Measurements from ENCODE around the gene LRRC58. TPM values are rescaled to one million over a fixed set of nuclear protein-coding genes. Genes with fewer than 3 reads are reported as not detected.

Gene LRRC58
- total and polyA plus RNA-seq, 2 of the 13 experiments (the other 11 are each of a cell fraction or from before 2014, with no cell fraction given): 9.7 to 17.3 TPM

DNA sequence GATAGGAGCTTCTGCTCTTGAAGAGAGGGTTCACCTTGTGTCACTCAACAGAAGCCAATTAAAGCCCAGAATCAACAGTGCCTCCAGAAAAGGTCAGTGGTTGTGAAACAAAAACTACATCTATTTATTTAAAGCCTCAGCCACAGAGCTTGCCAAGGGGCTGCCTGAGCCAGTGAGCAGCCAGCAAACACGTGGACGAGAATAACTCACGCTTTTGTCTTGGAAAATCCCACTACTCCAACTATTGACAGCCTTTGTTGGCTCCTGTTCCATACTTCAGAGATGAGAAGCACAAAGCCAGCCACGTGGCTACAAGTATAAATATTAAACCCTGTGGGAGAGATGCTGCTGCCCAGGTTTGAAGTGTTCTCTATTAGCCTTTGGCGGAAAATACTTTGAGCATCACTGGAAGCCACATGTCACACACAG, 74.4 kb downstream of the LRRC58 start (continued):
- TF ChIP-seq PCBP2 (optimal IDR thresholded peaks at IDR 0.05; ENCODE audit: low read depth, low read length, poor library complexity, severe bottlenecking): no peak
- no peak for TF ChIP-seq ZBTB7A (CRISPR knock-in tag; IDR thresholded peaks at IDR 0.05)
- TF ChIP-seq, protein P1, sequence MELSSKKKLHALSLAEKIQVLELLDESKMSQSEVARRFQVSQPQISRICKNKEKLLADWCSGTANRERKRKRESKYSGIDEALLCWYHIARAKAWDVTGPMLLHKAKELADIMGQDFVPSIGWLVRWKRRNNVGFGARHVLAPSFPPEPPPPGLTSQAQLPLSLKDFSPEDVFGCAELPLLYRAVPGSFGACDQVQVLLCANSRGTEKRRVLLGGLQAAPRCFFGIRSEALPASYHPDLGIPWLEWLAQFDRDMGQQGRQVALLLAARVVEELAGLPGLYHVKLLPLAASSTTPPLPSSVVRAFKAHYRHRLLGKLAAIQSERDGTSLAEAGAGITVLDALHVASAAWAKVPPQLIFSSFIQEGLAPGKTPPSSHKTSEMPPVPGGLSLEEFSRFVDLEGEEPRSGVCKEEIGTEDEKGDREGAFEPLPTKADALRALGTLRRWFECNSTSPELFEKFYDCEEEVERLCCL (CRISPR knock-in tag; IDR thresholded peaks at IDR 0.05; ENCODE audit: borderline replicate concordance): no peak
- TF ChIP-seq, protein P2, sequence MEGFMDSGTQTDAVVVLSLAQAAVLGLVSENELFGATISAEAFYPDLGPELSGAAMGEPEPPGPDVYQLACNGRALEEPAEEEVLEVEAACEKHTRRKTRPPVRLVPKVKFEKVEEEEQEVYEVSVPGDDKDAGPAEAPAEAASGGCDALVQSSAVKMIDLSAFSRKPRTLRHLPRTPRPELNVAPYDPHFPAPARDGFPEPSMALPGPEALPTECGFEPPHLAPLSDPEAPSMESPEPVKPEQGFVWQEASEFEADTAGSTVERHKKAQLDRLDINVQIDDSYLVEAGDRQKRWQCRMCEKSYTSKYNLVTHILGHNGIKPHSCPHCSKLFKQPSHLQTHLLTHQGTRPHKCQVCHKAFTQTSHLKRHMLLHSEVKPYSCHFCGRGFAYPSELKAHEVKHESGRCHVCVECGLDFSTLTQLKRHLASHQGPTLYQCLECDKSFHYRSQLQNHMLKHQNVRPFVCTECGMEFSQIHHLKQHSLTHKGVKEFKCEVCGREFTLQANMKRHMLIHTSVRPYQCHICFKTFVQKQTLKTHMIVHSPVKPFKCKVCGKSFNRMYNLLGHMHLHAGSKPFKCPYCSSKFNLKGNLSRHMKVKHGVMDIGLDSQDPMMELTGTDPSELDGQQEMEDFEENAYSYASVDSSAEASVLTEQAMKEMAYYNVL (CRISPR knock-in tag; IDR thresholded peaks at IDR 0.05; ENCODE audit: borderline replicate concordance): no peak; the same call in 1 of the 2 replicates
- no peak for TF ChIP-seq KDM5A (IDR thresholded peaks at IDR 0.05; ENCODE audit: borderline replicate concordance, low read length)
- TF ChIP-seq FOXC1 (CRISPR knock-in tag; IDR thresholded peaks at IDR 0.05; ENCODE audit: borderline replicate concordance): peak; percentile 55; the same call in 1 of the 2 replicates
- no peak for TF ChIP-seq HNRNPL (IDR thresholded peaks at IDR 0.05; ENCODE audit: low read depth, low read length)
- TF ChIP-seq, protein P3, sequence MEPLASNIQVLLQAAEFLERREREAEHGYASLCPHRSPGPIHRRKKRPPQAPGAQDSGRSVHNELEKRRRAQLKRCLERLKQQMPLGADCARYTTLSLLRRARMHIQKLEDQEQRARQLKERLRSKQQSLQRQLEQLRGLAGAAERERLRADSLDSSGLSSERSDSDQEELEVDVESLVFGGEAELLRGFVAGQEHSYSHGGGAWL (CRISPR knock-in tag; IDR thresholded peaks at IDR 0.05): 0 out of 2 replicates have a peak, but pooled peaks have one; percentile 45
- TF ChIP-seq, protein P4, sequence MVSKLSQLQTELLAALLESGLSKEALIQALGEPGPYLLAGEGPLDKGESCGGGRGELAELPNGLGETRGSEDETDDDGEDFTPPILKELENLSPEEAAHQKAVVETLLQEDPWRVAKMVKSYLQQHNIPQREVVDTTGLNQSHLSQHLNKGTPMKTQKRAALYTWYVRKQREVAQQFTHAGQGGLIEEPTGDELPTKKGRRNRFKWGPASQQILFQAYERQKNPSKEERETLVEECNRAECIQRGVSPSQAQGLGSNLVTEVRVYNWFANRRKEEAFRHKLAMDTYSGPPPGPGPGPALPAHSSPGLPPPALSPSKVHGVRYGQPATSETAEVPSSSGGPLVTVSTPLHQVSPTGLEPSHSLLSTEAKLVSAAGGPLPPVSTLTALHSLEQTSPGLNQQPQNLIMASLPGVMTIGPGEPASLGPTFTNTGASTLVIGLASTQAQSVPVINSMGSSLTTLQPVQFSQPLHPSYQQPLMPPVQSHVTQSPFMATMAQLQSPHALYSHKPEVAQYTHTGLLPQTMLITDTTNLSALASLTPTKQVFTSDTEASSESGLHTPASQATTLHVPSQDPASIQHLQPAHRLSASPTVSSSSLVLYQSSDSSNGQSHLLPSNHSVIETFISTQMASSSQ (IDR thresholded peaks at IDR 0.05; ENCODE audit: low read depth): peak; percentile 75; the same call in 1 of the 2 replicates
- TF ChIP-seq, protein P4 (CRISPR knock-in tag; IDR thresholded peaks at IDR 0.05; ENCODE audit: borderline replicate concordance): peak; percentile 83; the same call in 1 of the 2 replicates
- TF ChIP-seq ZNF577 (CRISPR knock-in tag; IDR thresholded peaks at IDR 0.05; ENCODE audit: borderline replicate concordance, low read depth): no peak
- no peak for TF ChIP-seq ZFP37 (CRISPR knock-in tag; IDR thresholded peaks at IDR 0.05; ENCODE audit: borderline replicate concordance)
- TF ChIP-seq MTA1 (CRISPR knock-in tag; IDR thresholded peaks at IDR 0.05; ENCODE audit: borderline replicate concordance): no peak
- TF ChIP-seq, protein P5, sequence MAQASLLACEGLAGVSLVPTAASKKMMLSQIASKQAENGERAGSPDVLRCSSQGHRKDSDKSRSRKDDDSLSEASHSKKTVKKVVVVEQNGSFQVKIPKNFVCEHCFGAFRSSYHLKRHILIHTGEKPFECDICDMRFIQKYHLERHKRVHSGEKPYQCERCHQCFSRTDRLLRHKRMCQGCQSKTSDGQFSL (CRISPR knock-in tag; IDR thresholded peaks at IDR 0.05): no peak
- TF ChIP-seq ZFP41 (CRISPR knock-in tag; IDR thresholded peaks at IDR 0.05; ENCODE audit: borderline replicate concordance): no peak
- TF ChIP-seq, protein P6, sequence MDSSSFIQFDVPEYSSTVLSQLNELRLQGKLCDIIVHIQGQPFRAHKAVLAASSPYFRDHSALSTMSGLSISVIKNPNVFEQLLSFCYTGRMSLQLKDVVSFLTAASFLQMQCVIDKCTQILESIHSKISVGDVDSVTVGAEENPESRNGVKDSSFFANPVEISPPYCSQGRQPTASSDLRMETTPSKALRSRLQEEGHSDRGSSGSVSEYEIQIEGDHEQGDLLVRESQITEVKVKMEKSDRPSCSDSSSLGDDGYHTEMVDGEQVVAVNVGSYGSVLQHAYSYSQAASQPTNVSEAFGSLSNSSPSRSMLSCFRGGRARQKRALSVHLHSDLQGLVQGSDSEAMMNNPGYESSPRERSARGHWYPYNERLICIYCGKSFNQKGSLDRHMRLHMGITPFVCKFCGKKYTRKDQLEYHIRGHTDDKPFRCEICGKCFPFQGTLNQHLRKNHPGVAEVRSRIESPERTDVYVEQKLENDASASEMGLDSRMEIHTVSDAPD (CRISPR knock-in tag; IDR thresholded peaks at IDR 0.05): no peak
- no peak for TF ChIP-seq ZNF460 (CRISPR knock-in tag; IDR thresholded peaks at IDR 0.05; ENCODE audit: borderline replicate concordance)
- no peak for TF ChIP-seq SETDB1 (CRISPR knock-in tag; IDR thresholded peaks at IDR 0.05; ENCODE audit: borderline replicate concordance)
- no peak for TF ChIP-seq ZNF619 (CRISPR knock-in tag; IDR thresholded peaks at IDR 0.05)

Data from HepG2 (cell line).